ENCODE results near the gene LAGE3.

LAGE3 gene

DNA sequence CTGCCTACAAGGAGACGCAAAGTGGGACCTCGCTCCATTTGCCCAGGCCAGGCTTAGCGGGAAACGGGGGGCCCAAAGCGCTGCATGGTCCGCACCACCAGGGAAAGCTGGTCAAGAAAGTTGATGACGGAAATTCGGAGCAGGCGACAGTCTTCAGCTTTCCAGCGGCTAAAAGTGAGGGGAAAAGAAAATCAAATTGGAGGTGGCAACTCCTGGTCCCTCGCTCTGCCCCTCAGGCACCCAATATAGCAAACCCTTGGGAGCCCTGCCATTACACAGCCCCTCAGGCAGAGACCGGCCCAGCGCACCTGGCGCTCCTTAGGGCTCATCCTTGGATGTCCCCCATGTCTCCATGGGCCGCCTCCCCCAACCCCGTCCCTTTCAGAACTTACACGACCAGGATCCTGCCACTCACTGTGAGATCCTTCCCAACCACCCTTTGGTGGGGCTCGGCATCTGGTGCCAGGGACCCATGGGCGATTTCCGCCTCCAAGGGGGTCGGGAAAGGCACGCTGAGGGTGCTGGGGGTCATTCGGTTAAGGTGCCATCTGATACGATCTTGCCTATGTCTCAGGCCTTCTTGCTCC is 1.1 kb downstream of the LAGE3 start:
- no peak for DNase-seq (ENCODE audit: low read depth in 2 of 2)

DNA sequence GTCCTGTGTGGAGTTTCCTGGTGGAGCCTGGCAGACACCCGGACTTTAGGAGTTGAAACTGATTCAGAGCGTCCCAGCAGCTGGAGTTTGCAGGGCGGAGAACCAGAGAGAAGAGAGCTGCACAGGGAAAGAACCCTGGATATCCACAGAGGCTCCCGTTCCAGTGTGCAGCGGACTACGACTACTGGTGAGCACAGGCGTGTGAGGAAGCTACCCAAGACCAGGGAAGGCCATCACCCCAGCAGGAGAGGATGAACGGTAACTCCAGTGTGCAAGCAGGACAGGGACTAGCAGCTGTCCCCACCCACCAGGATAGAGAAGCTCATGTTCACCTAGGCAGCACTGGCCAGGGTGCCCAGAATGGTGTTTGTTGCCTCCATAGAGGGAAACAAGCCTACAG is 2.3 kb downstream of the LAGE3 start:
- no peak for DNase-seq (ENCODE audit: low read depth in 2 of 2)

DNA sequence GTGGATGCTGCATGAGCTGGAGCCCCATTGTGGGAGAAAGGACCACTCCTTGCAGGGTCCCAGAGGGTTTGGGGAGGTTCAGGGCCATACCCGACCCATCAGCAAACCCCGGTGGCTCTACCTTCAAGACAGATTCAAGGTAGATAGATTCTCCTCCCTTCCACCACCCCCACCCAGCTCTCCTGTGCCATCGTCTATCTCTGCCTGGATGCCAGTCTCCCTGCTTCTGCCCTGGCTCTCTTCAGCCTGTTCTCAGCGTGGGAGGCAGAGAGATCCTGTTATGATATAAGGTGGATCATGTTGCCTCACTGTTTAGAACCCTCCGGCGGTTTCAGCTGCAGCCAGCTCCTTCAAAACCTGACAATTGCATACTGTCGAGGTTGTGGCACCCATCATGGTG is 5.4 kb downstream of the LAGE3 start:
- DNase-seq (ENCODE audit: low read depth in 2 of 2), result no peak

DNA sequence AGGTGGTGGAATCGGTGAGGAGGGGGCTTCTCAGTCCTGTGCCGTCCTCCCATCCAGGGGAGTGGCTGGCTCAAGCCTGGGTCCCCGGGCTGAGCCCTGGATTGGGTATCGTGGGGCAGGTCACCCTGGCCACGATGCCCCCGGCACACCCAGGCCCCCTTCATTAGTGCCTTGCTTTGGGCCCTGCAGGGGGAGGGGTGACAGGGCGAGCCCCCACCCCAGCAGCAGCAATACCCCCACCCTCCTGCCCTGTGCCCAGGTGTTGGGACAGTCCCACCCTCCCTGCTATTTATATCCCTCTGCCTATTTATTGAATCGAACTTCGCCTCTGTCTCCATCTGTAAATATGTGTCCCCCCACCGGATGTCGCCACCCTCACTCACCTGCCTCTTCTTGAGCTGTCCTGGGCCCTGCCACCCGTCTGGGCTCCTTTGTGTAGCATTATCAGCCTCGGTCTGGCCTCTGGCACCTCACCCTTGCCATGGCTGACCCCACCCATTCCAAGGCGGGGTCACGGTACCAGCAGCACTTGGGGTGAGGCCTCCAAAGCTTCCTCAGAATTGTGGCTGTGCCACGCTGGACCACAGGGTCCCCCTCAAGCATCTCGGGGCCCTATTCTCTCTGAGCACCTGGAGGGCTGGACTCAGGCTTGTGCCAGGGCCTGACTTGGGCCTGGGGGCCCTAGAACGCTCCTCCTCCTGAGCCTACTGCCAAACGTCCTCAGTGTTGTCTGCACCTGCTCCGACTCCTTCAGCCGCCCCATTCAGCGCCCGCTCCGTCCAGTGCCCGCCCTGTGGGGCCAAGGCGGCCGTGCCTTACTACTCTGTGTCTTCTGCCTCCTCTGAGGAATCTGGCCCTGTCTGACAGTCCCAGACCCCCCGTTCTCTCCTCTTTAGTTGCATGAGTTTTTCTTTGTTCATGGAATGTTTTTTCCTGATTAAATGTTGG is 6.1 kb downstream of the LAGE3 start:
- DNase-seq (ENCODE audit: low read depth in 2 of 2), result no peak

DNA sequence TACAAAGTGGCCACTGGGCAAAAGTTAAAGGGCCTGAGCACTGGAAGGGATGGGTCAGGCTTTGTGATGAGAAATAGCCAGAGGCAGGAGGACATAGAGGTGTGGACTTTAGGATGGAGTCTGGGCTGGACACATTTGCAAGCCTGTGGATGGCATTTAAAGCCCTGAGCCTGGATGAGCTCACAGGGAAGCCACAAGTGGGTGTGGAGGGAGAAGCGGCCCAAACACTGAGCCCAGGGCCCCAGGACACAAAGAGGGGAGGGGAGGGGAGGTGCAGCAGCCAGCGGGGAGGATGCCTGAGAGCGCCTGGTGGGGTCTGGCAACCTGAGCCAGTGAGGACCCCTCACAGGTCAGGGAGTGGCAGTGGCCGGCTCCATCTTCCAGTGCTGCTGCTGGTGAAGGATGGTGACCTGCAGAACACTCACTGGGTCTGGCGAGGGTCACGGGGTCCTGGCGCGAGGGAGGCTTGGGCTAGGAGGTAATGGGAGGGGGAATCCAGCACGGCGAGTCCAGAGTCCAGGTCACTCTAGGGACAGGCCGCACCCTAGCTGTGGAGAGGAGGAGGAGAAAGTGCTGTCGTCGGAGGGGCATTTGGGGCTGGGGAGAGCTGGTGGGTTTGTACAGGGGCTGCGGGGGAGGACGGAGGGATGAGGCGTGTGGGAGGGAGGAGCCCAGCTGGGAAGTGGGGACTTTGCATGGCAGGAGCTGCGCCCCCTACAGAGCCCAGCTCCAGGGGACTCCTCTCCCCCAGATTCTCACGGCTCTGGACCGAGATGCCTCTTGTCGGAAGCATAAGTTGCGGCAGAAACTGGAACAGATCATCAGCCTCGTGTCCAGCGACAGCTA is 7.0 kb downstream of the LAGE3 start:
- no peak for DNase-seq (ENCODE audit: low read depth in 2 of 2)

DNA sequence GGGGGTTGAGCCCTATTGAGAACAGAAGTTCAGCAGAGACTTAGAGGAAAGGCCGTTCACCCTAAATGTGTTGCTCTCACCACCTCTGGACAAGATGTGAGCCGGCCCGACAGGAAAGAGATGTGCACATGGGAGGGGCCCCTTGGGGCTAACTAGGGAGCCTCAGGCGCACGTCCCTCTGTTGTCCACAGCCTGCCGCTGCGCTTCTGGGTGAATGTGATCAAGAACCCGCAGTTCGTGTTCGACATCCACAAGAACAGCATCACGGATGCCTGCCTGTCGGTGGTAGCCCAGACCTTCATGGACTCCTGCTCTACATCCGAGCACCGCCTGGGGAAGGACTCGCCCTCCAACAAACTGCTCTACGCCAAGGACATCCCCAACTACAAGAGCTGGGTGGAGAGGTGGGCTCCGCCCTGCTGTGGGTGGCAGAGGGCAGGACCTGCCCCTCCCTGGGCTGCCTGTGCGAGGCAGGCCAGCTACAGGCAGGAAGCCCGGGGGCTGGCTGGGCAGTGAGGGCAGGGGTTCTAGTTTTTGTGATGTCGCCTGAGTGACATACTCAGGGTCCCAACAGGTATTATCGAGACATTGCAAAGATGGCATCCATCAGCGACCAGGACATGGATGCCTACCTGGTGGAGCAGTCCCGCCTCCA is 8.0 kb downstream of the LAGE3 start:
- no peak for DNase-seq (ENCODE audit: low read depth in 2 of 2)

DNA sequence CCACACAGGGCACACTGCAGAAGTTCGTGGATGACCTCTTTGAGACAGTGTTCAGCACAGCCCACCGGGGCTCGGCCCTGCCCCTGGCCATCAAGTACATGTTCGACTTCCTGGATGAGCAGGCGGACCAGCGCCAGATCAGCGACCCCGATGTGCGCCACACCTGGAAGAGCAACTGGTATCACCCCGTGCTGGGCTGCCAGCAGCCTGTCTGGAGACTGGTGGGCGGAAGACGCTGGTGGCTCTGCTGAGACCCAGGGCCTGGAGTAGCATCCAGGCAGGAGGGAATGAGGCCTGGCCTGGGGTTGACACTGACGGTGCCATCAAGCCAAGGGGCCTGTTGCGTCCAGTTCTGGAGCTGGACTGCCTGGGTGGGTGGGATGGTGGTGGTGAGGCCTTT is 8.6 kb downstream of the LAGE3 start:
- DNase-seq (ENCODE audit: low read depth in 2 of 2), result no peak

DNA sequence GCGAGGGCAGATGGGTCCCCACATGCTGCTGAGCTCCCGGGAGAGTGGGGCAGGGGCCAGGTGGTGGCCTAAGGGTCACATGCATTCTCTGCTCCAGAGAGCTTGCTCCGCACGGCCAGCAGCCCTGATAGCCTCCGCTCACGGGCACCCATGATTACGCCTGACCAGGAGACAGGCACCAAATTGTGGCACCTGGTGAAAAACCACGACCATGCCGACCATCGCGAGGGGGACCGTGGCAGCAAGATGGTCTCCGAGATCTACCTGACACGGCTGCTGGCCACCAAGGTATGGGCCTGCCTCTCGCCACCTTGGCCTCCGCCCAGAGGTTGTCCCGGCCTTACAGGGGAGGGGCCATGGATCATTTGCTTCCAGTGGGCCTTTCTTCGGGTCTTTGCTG is 9.2 kb downstream of the LAGE3 start:
- DNase-seq (ENCODE audit: low read depth in 2 of 2), result no peak

DNA sequence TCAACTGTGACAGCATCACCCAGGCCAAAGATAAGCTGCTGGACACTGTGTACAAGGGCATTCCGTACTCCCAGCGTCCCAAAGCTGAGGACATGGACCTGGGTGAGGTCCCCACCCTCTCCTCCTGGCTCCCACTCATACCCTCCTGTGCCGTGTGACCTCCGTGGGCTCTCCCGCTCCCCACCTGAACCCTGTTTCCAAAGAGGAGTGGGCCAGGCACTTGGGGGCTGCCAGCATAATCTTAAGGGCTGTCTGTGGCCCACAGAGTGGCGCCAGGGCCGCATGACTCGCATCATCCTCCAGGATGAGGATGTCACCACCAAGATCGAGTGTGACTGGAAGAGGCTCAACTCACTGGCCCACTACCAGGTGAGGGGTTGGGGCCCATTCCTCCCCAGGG is 10.0 kb downstream of the LAGE3 start:
- DNase-seq (ENCODE audit: low read depth in 2 of 2), result no peak

DNA sequence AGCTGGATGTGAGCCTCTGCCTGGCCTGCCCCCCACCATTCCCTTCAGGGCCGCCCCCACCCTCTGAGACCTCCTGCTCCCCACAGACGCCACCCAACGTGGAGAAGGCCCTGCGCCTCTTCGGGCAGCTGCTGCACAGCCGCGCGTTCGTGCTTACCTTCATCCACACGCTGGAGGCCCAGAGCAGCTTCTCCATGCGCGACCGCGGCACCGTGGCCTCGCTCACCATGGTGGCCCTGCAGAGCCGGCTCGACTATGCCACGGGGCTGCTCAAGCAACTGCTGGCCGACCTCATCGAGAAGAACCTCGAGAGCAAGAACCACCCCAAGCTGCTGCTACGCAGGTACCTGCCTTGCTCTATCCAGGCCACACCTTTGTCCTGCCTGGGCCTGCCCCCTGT is 10.9 kb downstream of the LAGE3 start:
- no peak for DNase-seq (ENCODE audit: low read depth in 2 of 2)

DNA sequence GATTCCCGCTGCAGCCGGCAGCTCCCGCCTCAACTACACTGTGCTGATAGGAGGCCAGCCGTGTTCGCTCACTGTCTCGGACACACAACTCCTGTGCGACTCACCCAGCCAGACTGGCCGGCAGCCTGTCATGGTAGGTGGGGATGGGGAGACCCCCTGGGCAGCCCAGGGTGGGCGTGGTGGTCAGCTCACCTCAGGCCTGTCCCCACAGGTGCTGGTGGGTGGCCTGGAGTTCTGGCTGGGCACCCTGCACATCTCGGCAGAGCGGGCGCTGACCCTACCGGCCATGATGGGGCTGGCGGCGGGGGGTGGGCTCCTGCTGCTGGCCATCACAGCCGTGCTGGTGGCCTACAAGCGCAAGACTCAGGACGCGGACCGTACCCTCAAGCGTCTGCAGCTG is 11.5 kb downstream of the LAGE3 start:
- no peak for DNase-seq (ENCODE audit: low read depth in 2 of 2)

DNA sequence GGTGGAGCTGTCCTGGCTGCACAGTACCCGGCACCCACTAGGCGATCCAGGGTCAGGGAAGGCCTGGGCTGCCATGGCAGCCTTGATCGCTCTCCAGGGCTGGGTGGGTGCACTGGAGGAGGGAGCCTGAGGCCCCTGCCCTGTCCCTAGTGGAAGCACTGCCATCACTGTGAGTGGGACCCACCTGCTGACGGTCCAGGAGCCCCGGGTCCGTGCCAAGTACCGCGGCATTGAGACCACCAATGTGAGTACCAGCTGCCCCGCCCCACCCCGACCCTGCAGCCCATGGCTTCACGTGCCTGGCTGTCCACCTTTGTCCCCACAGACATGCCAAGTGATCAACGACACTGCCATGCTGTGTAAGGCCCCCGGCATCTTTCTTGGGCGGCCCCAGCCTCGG is 12.2 kb downstream of the LAGE3 start:
- DNase-seq (ENCODE audit: low read depth in 2 of 2), result no peak

DNA sequence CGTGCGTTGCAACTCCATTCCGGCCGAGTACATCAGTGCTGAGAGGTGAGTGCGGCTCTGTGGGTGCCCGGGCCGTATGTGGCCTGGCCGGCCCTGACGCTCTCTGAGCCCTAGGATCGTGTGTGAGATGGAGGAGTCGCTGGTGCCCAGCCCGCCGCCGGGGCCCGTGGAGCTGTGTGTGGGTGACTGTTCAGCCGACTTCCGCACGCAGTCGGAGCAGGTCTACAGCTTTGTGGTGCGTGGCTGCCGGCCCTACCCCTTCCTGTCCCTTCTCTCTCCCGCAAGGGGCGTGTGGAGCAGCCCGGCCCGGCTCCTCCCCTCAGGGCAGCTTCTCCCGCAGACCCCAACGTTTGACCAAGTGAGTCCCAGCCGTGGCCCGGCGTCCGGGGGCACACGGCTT is 13.0 kb downstream of the LAGE3 start:
- no peak for DNase-seq (ENCODE audit: low read depth in 2 of 2)

DNA sequence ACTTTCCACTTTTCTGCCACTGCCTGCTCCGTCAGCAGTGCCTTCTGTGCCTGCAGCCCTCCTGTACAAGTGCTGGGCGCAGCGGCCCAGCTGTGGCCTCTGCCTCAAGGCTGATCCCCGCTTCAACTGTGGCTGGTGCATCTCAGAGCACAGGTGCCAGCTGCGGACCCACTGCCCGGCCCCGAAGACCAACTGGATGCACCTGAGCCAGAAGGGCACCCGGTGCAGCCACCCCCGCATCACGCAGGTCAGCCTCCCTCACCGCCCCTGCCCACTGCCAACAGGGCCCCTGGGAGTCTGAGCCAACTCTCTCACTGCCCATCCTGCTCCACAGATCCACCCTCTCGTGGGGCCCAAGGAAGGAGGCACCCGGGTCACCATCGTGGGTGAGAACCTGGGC is 13.5 kb downstream of the LAGE3 start:
- no peak for DNase-seq (ENCODE audit: low read depth in 2 of 2)

DNA sequence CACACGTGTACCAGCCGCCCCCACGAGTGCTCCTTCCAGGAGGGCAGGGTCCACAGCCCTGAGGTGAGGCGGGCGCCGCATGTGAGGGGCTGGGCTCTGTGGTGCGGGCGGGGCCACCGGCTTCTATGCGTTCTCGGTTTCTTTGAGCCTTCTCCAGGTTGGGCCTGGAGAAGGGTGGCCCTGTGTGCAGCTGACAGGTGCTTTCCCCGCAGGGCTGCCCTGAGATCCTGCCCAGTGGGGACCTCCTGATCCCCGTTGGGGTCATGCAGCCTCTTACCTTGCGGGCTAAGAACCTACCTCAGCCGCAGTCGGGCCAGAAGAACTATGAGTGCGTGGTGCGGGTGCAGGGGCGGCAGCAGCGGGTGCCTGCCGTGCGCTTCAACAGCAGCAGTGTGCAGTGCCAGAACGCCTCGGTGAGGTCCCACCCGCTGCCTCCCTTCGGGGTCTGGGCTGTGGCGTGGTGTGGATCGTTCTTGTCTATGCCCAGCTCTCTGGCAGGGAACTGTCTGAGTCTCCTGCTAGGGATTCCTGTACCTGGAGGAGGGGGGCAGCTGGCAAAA is 14.2 kb downstream of the LAGE3 start:
- no peak for DNase-seq (ENCODE audit: low read depth in 2 of 2)

DNA sequence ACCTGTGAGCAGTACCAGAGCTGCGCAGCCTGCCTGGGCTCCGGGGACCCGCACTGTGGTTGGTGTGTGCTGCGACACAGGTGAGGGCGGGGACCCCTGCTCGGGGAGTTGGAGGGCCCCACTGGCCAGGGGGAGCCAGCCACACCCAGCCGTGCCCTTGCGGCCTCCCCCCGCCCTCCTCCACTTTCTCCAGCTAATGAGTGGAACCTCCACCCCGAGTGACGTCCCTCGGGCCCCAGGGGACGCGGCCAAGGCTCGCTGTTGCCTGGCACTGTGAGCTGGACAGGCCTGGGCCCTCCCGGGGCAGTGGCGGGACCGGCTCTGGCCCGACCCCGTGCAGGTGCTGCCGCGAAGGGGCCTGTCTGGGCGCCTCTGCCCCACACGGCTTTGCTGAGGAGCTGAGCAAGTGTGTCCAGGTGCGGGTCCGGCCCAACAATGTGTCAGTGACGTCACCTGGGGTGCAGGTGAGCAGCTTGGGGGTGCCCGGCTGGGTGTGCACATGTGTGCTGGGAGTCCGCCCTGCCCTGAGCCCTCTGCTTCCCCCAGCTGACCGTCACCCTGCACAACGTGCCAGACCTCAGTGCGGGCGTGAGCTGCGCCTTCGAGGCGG is 15.4 kb downstream of the LAGE3 start:
- DNase-seq (ENCODE audit: low read depth in 2 of 2), result no peak

DNA sequence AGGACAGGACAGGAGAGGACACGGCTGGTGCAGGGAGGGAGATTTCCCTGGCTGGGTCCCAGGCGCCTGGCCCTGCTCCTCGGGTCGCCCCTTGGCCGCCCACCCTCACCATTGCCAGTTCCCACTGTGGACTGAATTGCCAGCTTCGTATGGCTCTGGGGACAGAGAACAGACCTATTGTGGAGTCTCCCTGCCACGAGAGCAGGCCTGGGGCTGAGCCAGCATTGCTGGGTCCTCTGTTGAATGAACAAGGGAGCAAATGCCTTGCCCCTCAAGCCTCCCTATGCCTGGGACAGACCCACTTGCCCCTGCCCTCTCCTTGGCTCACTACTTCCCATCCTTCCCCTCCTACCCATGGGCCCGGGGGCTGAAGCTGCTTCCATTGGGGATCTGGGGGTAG is 16.7 kb downstream of the LAGE3 start:
- DNase-seq (ENCODE audit: low read depth in 2 of 2), result no peak

DNA sequence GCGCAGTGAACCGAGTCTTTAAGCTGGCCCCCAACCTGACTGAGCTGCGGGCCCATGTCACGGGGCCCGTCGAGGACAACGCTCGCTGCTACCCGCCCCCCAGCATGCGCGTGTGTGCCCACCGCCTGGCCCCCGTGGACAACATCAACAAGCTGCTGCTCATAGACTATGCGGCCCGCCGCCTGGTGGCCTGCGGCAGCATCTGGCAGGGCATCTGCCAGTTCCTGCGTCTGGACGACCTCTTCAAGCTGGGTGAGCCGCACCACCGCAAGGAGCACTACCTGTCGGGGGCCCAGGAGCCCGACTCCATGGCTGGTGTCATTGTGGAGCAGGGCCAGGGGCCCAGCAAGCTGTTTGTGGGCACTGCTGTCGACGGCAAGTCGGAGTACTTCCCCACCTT is 18.8 kb downstream of the LAGE3 start:
- no peak for DNase-seq (ENCODE audit: low read depth in 2 of 2)

DNA sequence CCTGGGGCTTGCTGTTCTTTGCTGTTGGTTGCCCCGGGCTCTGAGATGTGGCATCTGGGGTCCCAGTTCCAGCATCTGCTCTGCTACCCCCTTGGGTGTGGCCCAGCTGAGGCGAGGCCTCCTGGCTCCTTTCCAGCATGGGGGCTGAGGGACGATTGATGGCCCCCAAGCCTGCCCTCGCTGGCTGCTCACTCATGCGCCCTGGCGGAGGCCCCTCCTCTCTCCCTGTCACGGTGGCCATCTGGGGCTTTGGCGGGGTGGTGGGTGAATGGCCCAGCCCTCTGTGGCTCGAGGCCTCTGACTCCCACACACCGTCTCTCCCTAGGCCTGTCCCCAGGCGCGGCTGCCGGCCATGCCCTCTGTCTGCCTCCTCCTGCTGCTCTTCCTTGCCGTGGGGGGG is 19.2 kb downstream of the LAGE3 start:
- DNase-seq (ENCODE audit: low read depth in 2 of 2), result no peak

DNA sequence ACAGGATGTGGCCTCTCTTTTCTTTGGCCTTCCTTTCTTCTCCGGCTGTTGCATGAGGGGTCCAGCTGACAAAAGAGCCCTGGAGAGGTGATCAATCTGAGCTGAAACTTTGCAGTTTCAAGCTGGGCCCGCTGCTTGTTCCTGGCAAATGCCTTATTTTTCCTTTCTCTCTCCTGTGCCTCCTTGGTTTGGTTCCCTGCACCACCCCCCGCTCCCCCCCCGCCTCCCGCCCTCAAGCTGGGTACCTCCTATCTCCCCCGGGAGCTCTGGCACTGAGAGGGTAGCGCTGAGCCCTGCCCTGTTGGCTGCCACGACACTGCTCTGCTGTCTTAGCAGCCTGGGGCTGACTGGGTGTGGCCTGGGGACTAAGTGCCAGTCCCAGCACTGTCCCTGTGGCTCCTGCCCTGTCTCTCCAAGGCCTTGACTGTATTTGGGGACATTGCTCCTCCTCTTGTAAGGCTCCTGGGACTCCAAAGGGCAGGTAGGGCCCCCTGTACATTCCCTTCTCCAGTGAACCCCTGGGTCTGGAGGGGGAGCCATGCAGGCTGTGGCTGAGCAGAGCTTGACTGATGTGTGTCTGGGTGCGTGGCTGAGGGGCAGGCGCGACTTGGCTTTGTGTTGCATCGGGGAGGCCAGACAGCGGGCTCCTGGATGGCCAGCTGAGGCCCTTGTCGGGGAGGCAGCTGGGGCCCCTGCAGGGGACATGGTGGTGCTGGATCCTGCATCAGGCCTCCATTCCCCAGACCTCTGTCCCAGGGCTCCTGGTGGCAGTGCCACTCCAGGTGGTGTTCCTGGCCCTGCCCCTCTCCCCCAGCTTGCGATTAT is 19.9 kb downstream of the LAGE3 start:
- DNase-seq (ENCODE audit: low read depth in 2 of 2), result no peak

Measured in stimulated activated CD4-positive, alpha-beta T cell treated with anti-CD3 and anti-CD28 coated beads, Interleukin-1b, Interleukin-23, amount 100 ng/mL, for 1 hour (primary cell).